ENCODE measurements around the gene NDUFB4. TPM values are rescaled to one million over a fixed set of nuclear protein-coding genes. Genes with fewer than 3 reads are reported as not detected.

Gene NDUFB4
- total RNA-seq, 8 experiments from 2014 or later = 170 to 321 (median 213) TPM

GRCh38 chr3:120650311-120650710, 54.2 kb downstream of the NDUFB4 start:
- H3K4me3 ChIP-seq = no peak overlapping the region
- H3K4me1 ChIP-seq (replicated peaks in 1 of 2) = no peaks in the 10 kb centered on the region
- no peak for ATAC-seq (replicated peaks in 6 of 8)
- 48 to 95% (median 82%) methylated on average over 1 to 2 of the region's 2 CpGs; no CpG with 5 or more reads in 2 of the 10 experiments for WGBS, 10 experiments
- in situ Hi-C loops (cut with MboI; ENCODE audit: low pct_unique_long_range_greater_than_20kb in 2 of 9, low sequenced_read_pairs in 9 of 9, unreplicated experiment in 9 of 9) = no loop called here
- H3K27ac ChIP-seq = no peak overlapping the region

Other genes starting within 250 kb of the NDUFB4 start
- 10 to 100 TPM in 6 of 8 experiments, 1 to 10 TPM in 2; 7.0 to 50.1 (median 20.1) TPM for gene LRRC58, start 247.0 kb upstream of the NDUFB4 start, total RNA-seq
- gene FSTL1, start 145.3 kb upstream of the NDUFB4 start, total RNA-seq = 100 to 1,000 TPM in 4 of 8 experiments, 10 to 100 TPM in 3, 1 to 10 TPM in 1; 9.1 to 601 (median 110) TPM
- gene HGD, start 85.9 kb downstream of the NDUFB4 start, total RNA-seq = under 1 TPM in 5 of 8 experiments, not detected in 3; 0.28 to 0.55 (median 0.36) TPM
- 10 to 100 TPM in 5 of 8 experiments, 1 to 10 TPM in 3; 5.3 to 15.2 (median 11.3) TPM for gene RABL3, start 146.2 kb downstream of the NDUFB4 start, total RNA-seq
- 10 to 100 TPM; 12.1 to 25.8 (median 16.2) TPM for gene GTF2E1, start 146.4 kb downstream of the NDUFB4 start, total RNA-seq

Data from motor neuron (in vitro differentiated cells).